ENCODE results near the gene PRKG1. TPM values are rescaled to one million over a fixed set of nuclear protein-coding genes. Genes with fewer than 3 reads are reported as not detected.

PRKG1 gene
- total RNA-seq, 4 donors from 2014 or later: 17.1 to 36.4 (median 25.8) TPM

DNA sequence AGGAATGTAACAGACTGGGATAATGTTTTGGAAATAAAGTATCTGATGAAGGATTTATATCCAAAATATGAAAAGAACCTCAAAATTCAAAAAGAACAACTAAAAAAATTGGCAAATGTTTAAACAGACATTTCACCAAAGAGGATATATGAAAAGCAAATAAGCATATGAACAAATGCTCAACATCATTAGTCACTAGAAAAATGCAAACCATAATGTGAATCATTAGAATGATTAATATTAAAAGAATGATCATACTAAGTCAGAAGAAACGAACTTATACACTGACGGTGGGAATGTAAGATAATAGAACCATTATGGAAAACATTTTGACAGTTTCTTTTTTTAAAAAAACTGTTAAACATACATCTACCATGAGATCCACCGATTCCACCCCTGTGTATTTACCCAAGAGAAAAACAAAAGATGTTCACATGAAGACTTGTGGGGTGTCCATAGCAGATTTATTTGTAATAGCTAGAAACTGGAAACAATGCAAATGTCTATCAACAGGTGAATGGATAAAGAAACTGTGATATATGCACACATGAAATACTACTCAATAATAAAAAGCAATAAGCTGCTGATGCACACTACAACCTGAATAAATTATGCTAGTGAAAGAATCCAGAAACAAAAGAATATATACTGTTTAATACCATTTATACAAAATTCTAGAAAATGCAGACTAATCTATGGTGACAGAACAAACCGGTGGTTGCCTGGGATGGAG lies 35.7 kb downstream of the PRKG1 start:
- TF ChIP-seq, protein P1, sequence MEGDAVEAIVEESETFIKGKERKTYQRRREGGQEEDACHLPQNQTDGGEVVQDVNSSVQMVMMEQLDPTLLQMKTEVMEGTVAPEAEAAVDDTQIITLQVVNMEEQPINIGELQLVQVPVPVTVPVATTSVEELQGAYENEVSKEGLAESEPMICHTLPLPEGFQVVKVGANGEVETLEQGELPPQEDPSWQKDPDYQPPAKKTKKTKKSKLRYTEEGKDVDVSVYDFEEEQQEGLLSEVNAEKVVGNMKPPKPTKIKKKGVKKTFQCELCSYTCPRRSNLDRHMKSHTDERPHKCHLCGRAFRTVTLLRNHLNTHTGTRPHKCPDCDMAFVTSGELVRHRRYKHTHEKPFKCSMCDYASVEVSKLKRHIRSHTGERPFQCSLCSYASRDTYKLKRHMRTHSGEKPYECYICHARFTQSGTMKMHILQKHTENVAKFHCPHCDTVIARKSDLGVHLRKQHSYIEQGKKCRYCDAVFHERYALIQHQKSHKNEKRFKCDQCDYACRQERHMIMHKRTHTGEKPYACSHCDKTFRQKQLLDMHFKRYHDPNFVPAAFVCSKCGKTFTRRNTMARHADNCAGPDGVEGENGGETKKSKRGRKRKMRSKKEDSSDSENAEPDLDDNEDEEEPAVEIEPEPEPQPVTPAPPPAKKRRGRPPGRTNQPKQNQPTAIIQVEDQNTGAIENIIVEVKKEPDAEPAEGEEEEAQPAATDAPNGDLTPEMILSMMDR (IDR thresholded peaks at IDR 0.05): no peak
- no peak for DNase-seq (ENCODE audit: low spot score)
- ATAC-seq (ENCODE audit: low FRiP score): no peak

GRCh38 chr10:51112013-51112412 lies 37.7 kb downstream of the PRKG1 start:
- TF ChIP-seq, protein P1 (IDR thresholded peaks at IDR 0.05): no peak
- ATAC-seq (ENCODE audit: low FRiP score) (no peak), DNase-seq (ENCODE audit: low spot score) (no peak)

DNA sequence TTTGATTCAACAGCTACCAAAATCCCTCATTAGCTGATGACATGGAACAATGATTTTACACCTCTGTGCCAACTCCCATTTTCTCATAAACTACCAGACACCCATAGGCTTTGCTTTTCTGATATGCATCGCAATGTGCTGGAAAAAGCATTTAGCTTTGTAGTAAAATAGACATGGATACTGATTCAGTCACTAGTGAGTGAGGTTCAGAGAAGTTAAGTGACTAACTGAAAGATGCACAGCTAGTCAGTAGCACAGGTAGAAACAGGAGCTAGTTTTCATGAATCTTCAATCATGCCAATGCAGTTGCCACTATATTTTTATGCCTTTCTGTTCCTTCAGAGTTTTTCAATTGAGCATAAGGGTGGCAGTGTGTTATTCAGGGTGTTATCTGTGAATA lies 38.7 kb downstream of the PRKG1 start:
- TF ChIP-seq, protein P1 (IDR thresholded peaks at IDR 0.05): no peak
- ATAC-seq (ENCODE audit: low FRiP score) (no peak), DNase-seq (ENCODE audit: low spot score) (no peak)

DNA sequence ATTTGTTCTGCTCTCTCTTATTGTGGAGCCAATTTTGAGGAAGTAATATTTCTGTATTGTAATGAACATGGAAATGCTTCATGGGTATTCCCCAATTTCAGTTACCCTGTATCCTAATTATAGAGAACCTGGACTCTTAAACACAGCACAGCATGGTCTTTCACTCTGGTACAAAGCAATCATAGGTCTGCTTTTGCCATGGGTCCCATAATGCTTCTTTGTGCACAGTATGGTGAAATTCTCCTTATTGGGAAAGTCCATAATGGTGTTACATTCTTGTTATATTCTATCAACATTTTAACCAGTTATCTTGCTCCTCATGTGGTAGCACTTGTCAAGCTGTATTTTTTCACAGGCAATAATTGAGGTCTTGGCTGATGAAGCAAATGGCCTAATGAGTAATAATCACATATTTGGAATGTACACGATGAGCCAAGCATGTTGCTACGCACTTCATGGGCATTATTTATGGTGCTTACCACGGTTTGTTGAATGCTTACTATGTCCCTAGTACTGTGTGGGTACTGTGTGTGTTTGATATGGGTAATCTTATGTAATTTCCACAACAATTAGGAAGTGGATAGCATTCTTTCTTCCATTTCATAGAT lies 42.9 kb downstream of the PRKG1 start:
- ATAC-seq (ENCODE audit: low FRiP score): no peak
- TF ChIP-seq, protein P1 (IDR thresholded peaks at IDR 0.05): no peak
- no peak for DNase-seq (ENCODE audit: low spot score)

DNA sequence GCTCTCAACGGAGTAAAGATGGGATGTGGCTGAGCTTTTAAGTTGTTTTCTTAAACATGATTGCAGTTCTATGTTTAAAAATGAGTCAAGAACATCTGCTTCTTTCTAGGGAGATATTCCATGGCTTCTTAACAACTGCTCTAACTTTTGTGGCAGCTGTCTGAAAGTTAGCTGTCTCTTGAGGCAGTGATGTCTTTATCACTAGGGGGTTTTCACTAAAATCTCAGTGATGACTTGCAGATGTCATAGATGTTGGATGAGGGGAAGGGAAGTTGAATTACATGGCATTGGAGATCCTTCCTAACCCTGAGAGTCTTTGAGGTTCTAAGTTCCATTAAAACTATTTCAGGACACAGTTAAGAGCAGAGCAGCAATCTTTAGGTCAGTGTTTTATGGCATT lies 43.5 kb downstream of the PRKG1 start:
- DNase-seq (ENCODE audit: low spot score) (no peak), ATAC-seq (ENCODE audit: low FRiP score) (no peak)
- TF ChIP-seq, protein P1 (IDR thresholded peaks at IDR 0.05): no peak

- DNase-seq (ENCODE audit: low spot score): no peak
- no peak for ATAC-seq (ENCODE audit: low FRiP score)
- TF ChIP-seq, protein P1 (IDR thresholded peaks at IDR 0.05): no peak
Measured at GRCh38 chr10:51119441-51119840, 45.2 kb downstream of the PRKG1 start.

DNA sequence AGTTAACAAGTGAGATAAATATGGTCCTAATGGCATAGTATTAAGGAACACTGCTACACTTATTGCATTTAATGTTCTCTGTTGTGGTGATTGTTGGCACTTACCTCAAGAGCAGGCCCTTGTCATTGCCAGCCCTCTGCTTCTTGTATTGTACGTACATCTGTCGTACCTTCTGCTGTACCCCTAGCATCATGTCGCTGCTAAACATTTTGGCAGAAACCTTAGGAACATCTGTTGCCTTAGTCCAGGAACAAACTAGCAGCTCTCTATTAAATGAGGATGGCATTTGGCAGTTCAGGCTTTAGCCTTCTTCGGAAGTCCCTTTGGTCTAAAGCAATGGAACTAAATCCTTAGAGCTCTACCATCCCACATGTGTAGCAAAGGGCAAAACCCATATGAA lies 47.6 kb downstream of the PRKG1 start:
- no peak for DNase-seq (ENCODE audit: low spot score)
- TF ChIP-seq, protein P1 (IDR thresholded peaks at IDR 0.05): no peak
- ATAC-seq (ENCODE audit: low FRiP score): no peak

Data from omental fat pad (tissue), 4 donors.